Gastroesophageal sphincter (tissue), 4 donors: ENCODE results near the gene WDR46. TPM values are rescaled to one million over a fixed set of nuclear protein-coding genes. Genes with fewer than 3 reads are reported as not detected.

Source experiments
- ATAC-seq: fragments of 150-250 bp; one replicate; pipeline ENCODE4 v1.9.1; 2016; ENCODE audit warnings: mild to moderate bottlenecking, moderate library complexity
- H3K27ac ChIP-seq, 4 donors: fragments of 200-600 bp; sonication (generic) in 3 of 4; 1 replicate in 3 of 4; 2 replicates in 1 of 4; pipeline ENCODE4 v1.5.1; 2016 to 2019
- H3K27me3 ChIP-seq: fragments of 200-600 bp; sonication (generic); one replicate; pipeline ENCODE4 v1.5.1; 2019
- H3K36me3 ChIP-seq, 2 donors: fragments of 200-600 bp; sonication (generic); one replicate each; pipeline ENCODE4 v1.5.1; 2019; ENCODE audit warnings: control low read depth in 1 of 2
- H3K4me1 ChIP-seq, 3 donors: fragments of 200-600 bp; sonication (generic); 1 replicate in 2 of 3; 2 replicates in 1 of 3; pipeline ENCODE4 v1.5.1; 2016 to 2019; ENCODE audit warnings: control low read depth in 2 of 3
- H3K4me3 ChIP-seq, 2 donors: fragments of 200-600 bp; sonication (generic); one replicate each; pipeline ENCODE4 v1.5.1; 2019; ENCODE audit warnings: mild to moderate bottlenecking in 1 of 2, moderate library complexity in 1 of 2
- H3K9me3 ChIP-seq, 3 donors: fragments of 200-600 bp; sonication (generic); one replicate each; pipeline ENCODE4 v1.5.1; 2017 to 2019; ENCODE audit warnings: control low read depth in 2 of 3
- CTCF ChIP-seq, 4 experiments: fragments of 200-600 bp in 2 of 4; fragments of 450-650 bp in 2 of 4; sonication (generic) in 1 of 4; IDR thresholded peaks; one replicate each; pipeline ENCODE4 v1.5.1; 2017 to 2019; ENCODE audit warnings: antibody characterized with exemption in 4 of 4, mild to moderate bottlenecking in 2 of 4, moderate library complexity in 2 of 4
- EP300 ChIP-seq: sonication (generic); formaldehyde crosslinking; IDR thresholded peaks from one replicate; pipeline ENCODE4 v1.6.1; 2017; ENCODE audit warnings: antibody characterized with exemption, mild to moderate bottlenecking
- POLR2A ChIP-seq, 2 donors: fragments of 450-650 bp; IDR thresholded peaks; one replicate each; pipeline ENCODE4 v1.6.1; 2017; ENCODE audit warnings: antibody characterized with exemption in 2 of 2, mild to moderate bottlenecking in 2 of 2, moderate library complexity in 1 of 2
- POLR2AphosphoS5 ChIP-seq: sonication (generic); formaldehyde crosslinking; IDR thresholded peaks from one replicate; pipeline ENCODE4 v1.6.1; 2017; ENCODE audit warnings: antibody characterized with exemption
- WGBS, 2 donors: methylation state at CpG; one replicate each; pipeline ENCODE4 v1.1.5; 2018; ENCODE audit warnings: low coverage in 1 of 2; 5-methylcytosine and 5-hydroxymethylcytosine counted together
- total RNA-seq, 4 donors: library from RNA; depleted of rRNA; stranded (reverse); fragments of >200 nt; gene quantifications; one replicate each; pipeline ENCODE4 v1.1.0, GENCODE V29; 2016

Gene WDR46
- total RNA-seq, 4 donors from 2014 or later, result 26.4 to 39.2 (median 35.6) TPM

GRCh38 chr6:33297956-33298772, 9.1 kb upstream of the WDR46 start:
- H3K27ac ChIP-seq, result peak overlapping the region; percentile 90 to 99 (median 94)
- peaks cover 0 to 47% (median 14%) of the 10 kb centered on the region in 3 donors for H3K4me1 ChIP-seq
- peak; percentile 61 for ATAC-seq
- no peaks in the 10 kb centered on the region for H3K9me3 ChIP-seq
- peaks cover 0 to 56% of the 10 kb centered on the region in 2 donors for H3K36me3 ChIP-seq
- H3K4me3 ChIP-seq, result peak overlapping the region; percentile 87 to 92
- TF ChIP-seq EP300 (no peak), POLR2A (IDR thresholded peaks at IDR 0.05) (peak; percentile 32 to 64), POLR2AphosphoS5 (peak; percentile 39), CTCF (IDR thresholded peaks at IDR 0.05) (no peak)
- WGBS, 2 donors, result 0% methylated on average over 8 to 26 of the region's 42 CpGs
- no peaks in the 10 kb centered on the region for H3K27me3 ChIP-seq

- no peak for TF ChIP-seq CTCF (IDR thresholded peaks at IDR 0.05)
- TF ChIP-seq POLR2A (IDR thresholded peaks at IDR 0.05), result no peak
- no peak for TF ChIP-seq EP300
- H3K27ac ChIP-seq, result peak overlapping the region; percentile 90 to 99 (median 94)
- H3K4me3 ChIP-seq, result peak overlapping the region; percentile 87 to 92
- ATAC-seq, result no peak
- H3K9me3 ChIP-seq, result no peaks in the 10 kb centered on the region
- no peaks in the 10 kb centered on the region for H3K27me3 ChIP-seq
- peaks cover 0 to 47% (median 14%) of the 10 kb centered on the region in 3 donors for H3K4me1 ChIP-seq
- H3K36me3 ChIP-seq, result peaks cover 0 to 56% of the 10 kb centered on the region in 2 donors
- WGBS, 2 donors, result 7% methylated on average over 3 of the region's 16 CpGs; no CpG with 5 or more reads in 1 of the 2 donors
Measured at GRCh38 chr6:33297406-33297955, 8.4 kb upstream of the WDR46 start.

- Histone ChIP-seq H3K9me3 (no peaks in the 10 kb centered on the region), H3K27me3 (no peaks in the 10 kb centered on the region), H3K36me3 (peaks cover 0 to 56% of the 10 kb centered on the region in 2 donors), H3K4me3 (peak overlapping the region in 1 of 2 donors; percentile 92), H3K4me1 (peaks cover 0 to 47% (median 14%) of the 10 kb centered on the region in 3 donors), H3K27ac (peak overlapping the region; percentile 90 to 99 (median 94))
- TF ChIP-seq EP300 (no peak), CTCF (IDR thresholded peaks at IDR 0.05) (no peak), POLR2AphosphoS5 (no peak), POLR2A (IDR thresholded peaks at IDR 0.05) (no peak)
- ATAC-seq, result no peak
- 61 to 77% methylated on average over 5 to 6 of the region's 12 CpGs for WGBS, 2 donors
Measured at GRCh38 chr6:33296797-33297405, 7.9 kb upstream of the WDR46 start.

- WGBS, 2 donors, result 73 to 83% methylated on average over 1 to 7 of the region's 15 CpGs
- H3K27ac ChIP-seq, result peak overlapping the region in 1 of 4 donors; percentile 7
Measured at GRCh38 chr6:33295621-33296369, 6.8 kb upstream of the WDR46 start.

More at GRCh38 chr6:33295621-33296369, 6.8 kb upstream of the WDR46 start:
- ATAC-seq, result no peak
- TF ChIP-seq POLR2AphosphoS5, result no peak
- no peak for TF ChIP-seq CTCF (IDR thresholded peaks at IDR 0.05)
- no peak for TF ChIP-seq EP300
- no peak for TF ChIP-seq POLR2A (IDR thresholded peaks at IDR 0.05)
- no peak overlapping the region for H3K4me3 ChIP-seq
- H3K27me3 ChIP-seq, result no peaks in the 10 kb centered on the region
- peaks cover 0 to 60% of the 10 kb centered on the region in 2 donors for H3K36me3 ChIP-seq
- no peaks in the 10 kb centered on the region for H3K9me3 ChIP-seq
- H3K4me1 ChIP-seq, result peaks cover 0 to 42% (median 10%) of the 10 kb centered on the region in 3 donors
